Measurements from ENCODE around the gene MINDY3.
A peak's percentile ranks its signal among the peaks of the same experiment; 100 is the strongest.

MINDY3 gene

GRCh38 chr10:15860692-15861201 lies 440 bp upstream of the MINDY3 start:
- H4K20me1 ChIP-seq (ENCODE audit: insufficient read depth, low read length) = peaks cover 8% of the 10 kb centered on the region; the same call in 1 of the 2 replicates
- no peak for ATAC-seq (ENCODE audit: insufficient read depth, low read depth)
- peak overlapping the region; percentile 82 for H3K27ac ChIP-seq (ENCODE audit: low read length)
- H3K9me3 ChIP-seq (ENCODE audit: insufficient read depth, low read length, severe bottlenecking) = no peaks in the 10 kb centered on the region
- peaks cover 49% of the 10 kb centered on the region for H3K79me2 ChIP-seq (ENCODE audit: insufficient read depth, low read length)
- peak overlapping the region; percentile 76 for H3K9ac ChIP-seq (ENCODE audit: low read depth, low read length)
- H2AFZ ChIP-seq (ENCODE audit: low read depth, low read length) = peak overlapping the region; percentile 95
- peaks cover 6% of the 10 kb centered on the region; the same call in 1 of the 2 replicates for H3K36me3 ChIP-seq (ENCODE audit: insufficient read depth, low read length)
- H3K4me2 ChIP-seq (ENCODE audit: insufficient read depth, low read length) = peak overlapping the region; percentile 92
- peak overlapping the region; percentile 79 to 85 for H3K4me3 ChIP-seq (ENCODE audit: low read depth in 1 of 2, low read length in 2 of 2)
- no peaks in the 10 kb centered on the region for H3K27me3 ChIP-seq (ENCODE audit: insufficient read depth, low read length, poor library complexity)
- DNase-seq = no peak
- H3K4me1 ChIP-seq (ENCODE audit: insufficient read depth, low read length) = peaks cover 39% of the 10 kb centered on the region
- TF ChIP-seq CTCF (IDR thresholded peaks at IDR 0.05; ENCODE audit: borderline replicate concordance, extremely low read depth, low read length, poor library complexity, severe bottlenecking) (no peak), EZH2 (IDR thresholded peaks at IDR 0.05; ENCODE audit: borderline replicate concordance, low read depth, low read length, severe bottlenecking) (no peak)

GRCh38 chr10:15859509-15859905 lies 800 bp downstream of the MINDY3 start:
- Histone ChIP-seq H3K4me2 (ENCODE audit: insufficient read depth, low read length) (peak overlapping the region; percentile 92), H3K4me1 (ENCODE audit: insufficient read depth, low read length) (peaks cover 39% of the 10 kb centered on the region), H3K27ac (ENCODE audit: low read length) (peak overlapping the region; percentile 82), H4K20me1 (ENCODE audit: insufficient read depth, low read length) (peaks cover 8% of the 10 kb centered on the region; the same call in 1 of the 2 replicates), H3K79me2 (ENCODE audit: insufficient read depth, low read length) (peaks cover 62% of the 10 kb centered on the region), H3K9ac (ENCODE audit: low read depth, low read length) (peak overlapping the region; percentile 76), H3K4me3 (ENCODE audit: low read depth in 1 of 2, low read length in 2 of 2) (peak overlapping the region; percentile 79 to 85), H2AFZ (ENCODE audit: low read depth, low read length) (peak overlapping the region; percentile 95), H3K9me3 (ENCODE audit: insufficient read depth, low read length, severe bottlenecking) (no peaks in the 10 kb centered on the region), H3K27me3 (ENCODE audit: insufficient read depth, low read length, poor library complexity) (no peaks in the 10 kb centered on the region), H3K36me3 (ENCODE audit: insufficient read depth, low read length) (peaks cover 6% of the 10 kb centered on the region; the same call in 1 of the 2 replicates)
- no peak for DNase-seq
- no peak for ATAC-seq (ENCODE audit: insufficient read depth, low read depth)
- no peak for TF ChIP-seq CTCF (IDR thresholded peaks at IDR 0.05; ENCODE audit: borderline replicate concordance, extremely low read depth, low read length, poor library complexity, severe bottlenecking)
- no peak for TF ChIP-seq EZH2 (IDR thresholded peaks at IDR 0.05; ENCODE audit: borderline replicate concordance, low read depth, low read length, severe bottlenecking)

GRCh38 chr10:15858861-15859281 lies 1.4 kb downstream of the MINDY3 start:
- H3K9ac ChIP-seq (ENCODE audit: low read depth, low read length) = peak overlapping the region; percentile 76
- H3K4me3 ChIP-seq (ENCODE audit: low read depth in 1 of 2, low read length in 2 of 2) = peak overlapping the region; percentile 79 to 85; a peak in 3 of 4 replicates

More at GRCh38 chr10:15858861-15859281, 1.4 kb downstream of the MINDY3 start:
- H3K4me2 ChIP-seq (ENCODE audit: insufficient read depth, low read length) = peak overlapping the region; percentile 92
- H3K27me3 ChIP-seq (ENCODE audit: insufficient read depth, low read length, poor library complexity) = no peaks in the 10 kb centered on the region
- DNase-seq (no peak), ATAC-seq (ENCODE audit: insufficient read depth, low read depth) (no peak)
- peaks cover 67% of the 10 kb centered on the region for H3K79me2 ChIP-seq (ENCODE audit: insufficient read depth, low read length)
- peaks cover 39% of the 10 kb centered on the region for H3K4me1 ChIP-seq (ENCODE audit: insufficient read depth, low read length)
- H3K27ac ChIP-seq (ENCODE audit: low read length) = no peak overlapping the region
- TF ChIP-seq EZH2 (IDR thresholded peaks at IDR 0.05; ENCODE audit: borderline replicate concordance, low read depth, low read length, severe bottlenecking) (no peak), CTCF (IDR thresholded peaks at IDR 0.05; ENCODE audit: borderline replicate concordance, extremely low read depth, low read length, poor library complexity, severe bottlenecking) (no peak)
- H3K9me3 ChIP-seq (ENCODE audit: insufficient read depth, low read length, severe bottlenecking) = no peaks in the 10 kb centered on the region
- H4K20me1 ChIP-seq (ENCODE audit: insufficient read depth, low read length) = peaks cover 8% of the 10 kb centered on the region; the same call in 1 of the 2 replicates
- H2AFZ ChIP-seq (ENCODE audit: low read depth, low read length) = no peak overlapping the region
- H3K36me3 ChIP-seq (ENCODE audit: insufficient read depth, low read length) = peaks cover 8% of the 10 kb centered on the region
